DMS 273 treated with DMSO at 0.1 percent for 48 hours (cell line): ENCODE measurements around the gene GAGE1.
"Not testable (repeated sequence)": the region's sequence is repeated elsewhere in the genome, so short reads cannot be mapped to it uniquely, and the experiment has no call there.

Experiments
- DNase-seq: peaks from one replicate; lab custom pipeline; 2025; lab: John Stamatoyannopoulos, UW

The GAGE1 gene

DNA sequence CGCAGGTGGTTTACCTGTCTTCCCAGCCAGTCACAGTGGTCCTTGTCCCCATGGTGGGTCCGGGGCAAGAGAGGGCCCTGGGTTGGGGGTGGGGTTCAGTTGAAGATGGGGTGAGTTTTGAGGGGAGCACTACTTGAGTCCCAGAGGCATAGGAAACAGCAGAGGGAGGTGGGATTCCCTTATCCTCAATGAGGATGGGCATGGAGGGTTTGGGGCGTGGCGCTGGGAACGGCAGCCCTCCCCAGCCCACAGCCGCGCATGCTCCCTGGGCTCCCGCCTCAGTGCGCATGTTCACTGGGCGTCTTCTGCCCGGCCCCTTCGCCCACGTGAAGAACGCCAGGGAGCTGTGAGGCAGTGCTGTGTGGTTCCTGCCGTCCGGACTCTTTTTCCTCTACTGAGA is at the start of gene GAGE1:
Gene GAGE1, plus strand, starts transcription at position 301 of the 400 bp plus-strand sequence. CDS start 1,155 bp downstream, outside the sequence.
- not testable (repeated sequence) for DNase-seq

DNA sequence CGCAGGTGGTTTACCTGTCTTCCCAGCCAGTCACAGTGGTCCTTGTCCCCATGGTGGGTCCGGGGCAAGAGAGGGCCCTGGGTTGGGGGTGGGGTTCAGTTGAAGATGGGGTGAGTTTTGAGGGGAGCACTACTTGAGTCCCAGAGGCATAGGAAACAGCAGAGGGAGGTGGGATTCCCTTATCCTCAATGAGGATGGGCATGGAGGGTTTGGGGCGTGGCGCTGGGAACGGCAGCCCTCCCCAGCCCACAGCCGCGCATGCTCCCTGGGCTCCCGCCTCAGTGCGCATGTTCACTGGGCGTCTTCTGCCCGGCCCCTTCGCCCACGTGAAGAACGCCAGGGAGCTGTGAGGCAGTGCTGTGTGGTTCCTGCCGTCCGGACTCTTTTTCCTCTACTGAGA is 47.8 kb upstream of the GAGE1 start, which contains the start of gene GAGE12E:
Gene GAGE12E, plus strand, starts transcription at position 301 of the 400 bp plus-strand sequence. CDS start 1,155 bp downstream, outside the sequence.
- not testable (repeated sequence) for DNase-seq

DNA sequence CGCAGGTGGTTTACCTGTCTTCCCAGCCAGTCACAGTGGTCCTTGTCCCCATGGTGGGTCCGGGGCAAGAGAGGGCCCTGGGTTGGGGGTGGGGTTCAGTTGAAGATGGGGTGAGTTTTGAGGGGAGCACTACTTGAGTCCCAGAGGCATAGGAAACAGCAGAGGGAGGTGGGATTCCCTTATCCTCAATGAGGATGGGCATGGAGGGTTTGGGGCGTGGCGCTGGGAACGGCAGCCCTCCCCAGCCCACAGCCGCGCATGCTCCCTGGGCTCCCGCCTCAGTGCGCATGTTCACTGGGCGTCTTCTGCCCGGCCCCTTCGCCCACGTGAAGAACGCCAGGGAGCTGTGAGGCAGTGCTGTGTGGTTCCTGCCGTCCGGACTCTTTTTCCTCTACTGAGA is 38.3 kb upstream of the GAGE1 start, which contains the start of gene GAGE12F:
Gene GAGE12F, plus strand, starts transcription at position 301 of the 400 bp plus-strand sequence. CDS start 1,155 bp downstream, outside the sequence.
- not testable (repeated sequence) for DNase-seq

GRCh38 chrX:49568728-49569127 is 30.1 kb upstream of the GAGE1 start:
- DNase-seq = not testable (repeated sequence)

GRCh38 chrX:49569152-49569551 is 29.7 kb upstream of the GAGE1 start:
- DNase-seq = not testable (repeated sequence)

DNA sequence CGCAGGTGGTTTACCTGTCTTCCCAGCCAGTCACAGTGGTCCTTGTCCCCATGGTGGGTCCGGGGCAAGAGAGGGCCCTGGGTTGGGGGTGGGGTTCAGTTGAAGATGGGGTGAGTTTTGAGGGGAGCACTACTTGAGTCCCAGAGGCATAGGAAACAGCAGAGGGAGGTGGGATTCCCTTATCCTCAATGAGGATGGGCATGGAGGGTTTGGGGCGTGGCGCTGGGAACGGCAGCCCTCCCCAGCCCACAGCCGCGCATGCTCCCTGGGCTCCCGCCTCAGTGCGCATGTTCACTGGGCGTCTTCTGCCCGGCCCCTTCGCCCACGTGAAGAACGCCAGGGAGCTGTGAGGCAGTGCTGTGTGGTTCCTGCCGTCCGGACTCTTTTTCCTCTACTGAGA is 28.7 kb upstream of the GAGE1 start, which contains the start of gene GAGE12G:
Gene GAGE12G, plus strand, starts transcription at position 301 of the 400 bp plus-strand sequence. CDS start 1,155 bp downstream, outside the sequence.
- DNase-seq = not testable (repeated sequence)

GRCh38 chrX:49579649-49580048 is 19.2 kb upstream of the GAGE1 start, which contains the start of gene GAGE12H:
Gene GAGE12H, plus strand, starts transcription at chrX:49579949. Its CDS starts 1,155 bp downstream, at chrX:49581104.
- not testable (repeated sequence) for DNase-seq

DNA sequence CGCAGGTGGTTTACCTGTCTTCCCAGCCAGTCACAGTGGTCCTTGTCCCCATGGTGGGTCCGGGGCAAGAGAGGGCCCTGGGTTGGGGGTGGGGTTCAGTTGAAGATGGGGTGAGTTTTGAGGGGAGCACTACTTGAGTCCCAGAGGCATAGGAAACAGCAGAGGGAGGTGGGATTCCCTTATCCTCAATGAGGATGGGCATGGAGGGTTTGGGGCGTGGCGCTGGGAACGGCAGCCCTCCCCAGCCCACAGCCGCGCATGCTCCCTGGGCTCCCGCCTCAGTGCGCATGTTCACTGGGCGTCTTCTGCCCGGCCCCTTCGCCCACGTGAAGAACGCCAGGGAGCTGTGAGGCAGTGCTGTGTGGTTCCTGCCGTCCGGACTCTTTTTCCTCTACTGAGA is 9.6 kb upstream of the GAGE1 start, which contains the start of gene GAGE2A:
Gene GAGE2A, plus strand, starts transcription at position 301 of the 400 bp plus-strand sequence. CDS start 1,155 bp downstream, outside the sequence.
- not testable (repeated sequence) for DNase-seq

- not testable (repeated sequence) for DNase-seq
These were observed 8.9 kb upstream of the GAGE1 start for GRCh38 chrX:49589769-49590478.

GRCh38 chrX:49590488-49590887 is 8.3 kb upstream of the GAGE1 start:
- DNase-seq = not testable (repeated sequence)

- DNase-seq = no peak
These were observed 12.0 kb downstream of the GAGE1 start for GRCh38 chrX:49610718-49611310.

- DNase-seq = no peak
These were observed 19.8 kb downstream of the GAGE1 start for GRCh38 chrX:49618574-49618973.

GRCh38 chrX:49627086-49627777 is 28.4 kb downstream of the GAGE1 start:
- no peak for DNase-seq

- DNase-seq = no peak
These were observed 46.3 kb downstream of the GAGE1 start for GRCh38 chrX:49644991-49645637.

- no peak for DNase-seq
These were observed 57.7 kb downstream of the GAGE1 start for GRCh38 chrX:49656533-49656932.
